K562 (cell line): Measurements from ENCODE around the gene BCKDHB. TPM values are rescaled to one million over a fixed set of nuclear protein-coding genes. Genes with fewer than 3 reads are reported as not detected.

ENCODE experiments used
- CTCF ChIP-seq, 3 experiments: IDR thresholded peaks in 2 of 3; conservative IDR thresholded peaks in 1 of 3; 2 replicates each; pipeline ENCODE4 v1.5.1; 2011 to 2012; ENCODE audit warnings: low read length in 3 of 3, mild to moderate bottlenecking in 3 of 3, control low read depth in 2 of 3, improper control_type of control experiment in 1 of 3, inconsistent platforms in 1 of 3, low read depth in 1 of 3, mixed read lengths in 1 of 3, moderate library complexity in 1 of 3; ENCODE audit not compliant: insufficient read depth in 2 of 3
- GABPB1 ChIP-seq: sonication (generic); formaldehyde crosslinking; IDR thresholded peaks from 2 replicates; pipeline ENCODE4 v1.8.0; 2022; ENCODE audit warnings: mild to moderate bottlenecking, missing genetic modification reagents
- REST ChIP-seq, 2 experiments: fragments of 450-650 bp; formaldehyde crosslinking in 1 of 2; IDR thresholded peaks; 2 replicates each; pipeline versions ENCODE4 v1.4.0 to v1.6.1; 2014 to 2020; ENCODE audit warnings: mild to moderate bottlenecking in 2 of 2, borderline replicate concordance in 1 of 2, low read depth in 1 of 2
- polyA plus RNA-seq, 8 experiments: library from polyadenylated mRNA; depleted of rRNA in 4 of 8; stranded (reverse) in 5 of 8; unstranded in 3 of 8; fragments of >200 nt; fragmentation: Nextera tagmentation in 2 of 8; fragmentation: Illumina TruSeq in 1 of 8; extraction: Ambion mirVana in 2 of 8; extraction: Trizol in 1 of 8; gene quantifications; 2 replicates each; pipeline versions ENCODE4 v1.2.1 to v1.2.3, GENCODE V29; 2011 to 2014; ENCODE audit warnings: inconsistent platforms in 1 of 8, missing spikeins in 1 of 8
- total RNA-seq, 7 experiments: library from RNA; depleted of rRNA in 6 of 7; stranded (reverse); fragments of >200 nt in 6 of 7; fragmentation: Illumina TruSeq in 2 of 7; extraction: Trizol in 2 of 7; gene quantifications; 2 replicates each; pipeline versions ENCODE4 v1.2.1 to v1.2.3, GENCODE V29; 2011 to 2021; ENCODE audit warnings: low replicate concordance in 1 of 7

BCKDHB gene
- total and polyA plus RNA-seq, 9 of the 15 experiments (the other 6 are each of a cell fraction or from before 2014, with no cell fraction given): 4.1 to 23.7 (median 7.5) TPM

GRCh38 chr6:80214436-80215022, 108.1 kb downstream of the BCKDHB start (continued):
- peak; percentile 42; the same call in 1 of the 2 replicates for TF ChIP-seq REST (IDR thresholded peaks at IDR 0.05; ENCODE audit: borderline replicate concordance)
- no peak for TF ChIP-seq REST (CRISPR knock-in tag; IDR thresholded peaks at IDR 0.05; ENCODE audit: low read depth)
- peak; percentile 64 to 84 (median 76) for TF ChIP-seq CTCF (IDR thresholded peaks at IDR 0.05 in 2 of 3, conservative IDR thresholded peaks at IDR 0.05 in 1 of 3; ENCODE audit: insufficient read depth in 2 of 3, low read depth in 1 of 3, low read length in 3 of 3)
- no peak for TF ChIP-seq GABPB1 (CRISPR knock-in tag)
- TF ChIP-seq, all 486 proteins: peak for 5
